IMR-90 (cell line): ENCODE data around the gene EEPD1. TPM values are rescaled to one million over a fixed set of nuclear protein-coding genes. Genes with fewer than 3 reads are reported as not detected.

Experiments used
- ATAC-seq: fragments of 200-7000 bp; cut with Tn5 transposase; 2 replicates; pipeline ENCODE4 v1.9.1; 2020; ENCODE audit warnings: low read depth, mild to moderate bottlenecking, moderate library complexity
- BruUV-seq: library from RNA; stranded (reverse); fragments of 400-500 nt; replicated peaks from 2 replicates; lab custom pipeline; 2021; lab: Mats Ljungman, UMichigan
- CTCF ChIA-PET: fragments of 300-600 bp; formaldehyde crosslinking; extraction: SDS; loops from one replicate; lab custom pipeline; 2021; ENCODE audit warnings: antibody characterized with exemption; lab: Yijun Ruan, JAX
- POLR2A ChIA-PET: fragments of 300-600 bp; sonication (Branson Sonifier 250); formaldehyde crosslinking; loops from one replicate; lab custom pipeline; 2022; ENCODE audit warnings: antibody characterized with exemption; ENCODE audit not compliant: unreplicated experiment; lab: Charles Lee
- DNase-seq: peaks from one replicate; pipeline ENCODE4 v3.0.0; 2013
- H2AFZ ChIP-seq: replicated peaks from 2 replicates; pipeline ENCODE3; 2013; ENCODE audit warnings: low read length, mild to moderate bottlenecking; ENCODE audit not compliant: poor library complexity
- H2AK5ac ChIP-seq: 2 replicates; pipeline ENCODE4 v1.6.1; 2013; ENCODE audit warnings: low read depth, low read length, inconsistent platforms
- H2AK9ac ChIP-seq: replicated peaks from 2 replicates; pipeline ENCODE3; 2013; ENCODE audit warnings: mild to moderate bottlenecking, low read depth, low read length, moderate library complexity; ENCODE audit not compliant: poor library complexity
- H2BK120ac ChIP-seq: 2 replicates; pipeline ENCODE4 v1.6.1; 2013; ENCODE audit warnings: low read depth, low read length, inconsistent platforms
- H2BK15ac ChIP-seq: 3 replicates; pipeline ENCODE4 v1.6.1; 2013; ENCODE audit warnings: low read depth, low read length, inconsistent platforms
- H2BK20ac ChIP-seq: 2 replicates; pipeline ENCODE4 v1.6.1; 2013; ENCODE audit warnings: low read depth, mild to moderate bottlenecking, inconsistent platforms, low read length, moderate library complexity
- H2BK5ac ChIP-seq: 2 replicates; pipeline ENCODE4 v1.6.1; 2013; ENCODE audit warnings: mild to moderate bottlenecking, low read depth, low read length, inconsistent platforms; ENCODE audit not compliant: poor library complexity, severe bottlenecking
- H3K14ac ChIP-seq: replicated peaks from 2 replicates; pipeline ENCODE4 v1.6.1; 2013; ENCODE audit warnings: low read depth, low read length, inconsistent platforms
- H3K18ac ChIP-seq: 2 replicates; pipeline ENCODE4 v1.6.1; 2013; ENCODE audit warnings: low read depth, low read length, control low read depth
- H3K23ac ChIP-seq: 2 replicates; pipeline ENCODE4 v1.6.1; 2013; ENCODE audit warnings: low read depth, low read length, inconsistent platforms
- H3K27ac ChIP-seq: 2 replicates; pipeline ENCODE4 v1.5.1; 2013; ENCODE audit warnings: mild to moderate bottlenecking, control low read depth, low read length; ENCODE audit not compliant: insufficient read depth
- H3K27me3 ChIP-seq: 2 replicates; pipeline ENCODE4 v1.6.1; 2013; ENCODE audit warnings: low read length; ENCODE audit not compliant: control insufficient read depth, insufficient read depth
- H3K36me3 ChIP-seq: 2 replicates; pipeline ENCODE4 v1.6.1; 2013; ENCODE audit warnings: low read length, mixed read lengths; ENCODE audit not compliant: control insufficient read depth, insufficient read depth
- H3K4ac ChIP-seq: 2 replicates; pipeline ENCODE4 v1.6.1; 2013; ENCODE audit warnings: low read depth, low read length, inconsistent platforms
- H3K4me1 ChIP-seq: 2 replicates; pipeline ENCODE4 v1.6.1; 2013; ENCODE audit warnings: low read length, mixed read lengths; ENCODE audit not compliant: control insufficient read depth, insufficient read depth
- H3K4me2 ChIP-seq: 2 replicates; pipeline ENCODE4 v1.6.1; 2013; ENCODE audit warnings: low read depth, mild to moderate bottlenecking, control low read depth, low read length, moderate library complexity
- H3K4me3 ChIP-seq: 2 replicates; pipeline ENCODE4 v1.5.1; 2013; ENCODE audit warnings: low read depth, mild to moderate bottlenecking, control low read depth, low read length, moderate library complexity; ENCODE audit not compliant: insufficient read depth
- H3K56ac ChIP-seq: 2 replicates; pipeline ENCODE4 v1.6.1; 2013; ENCODE audit warnings: low read length, inconsistent platforms; ENCODE audit not compliant: insufficient read depth; ENCODE audit errors: extremely low read depth
- H3K79me1 ChIP-seq, 2 experiments: 2 replicates each; pipeline ENCODE4 v1.6.1; 2013; ENCODE audit warnings: low read length in 2 of 2, inconsistent platforms in 1 of 2, low read depth in 1 of 2
- H3K9ac ChIP-seq: 2 replicates; pipeline ENCODE4 v1.6.1; 2013; ENCODE audit warnings: low read depth, low read length, control low read depth
- H3K9me1 ChIP-seq: 2 replicates; pipeline ENCODE4 v1.6.1; 2013; ENCODE audit warnings: low read length, inconsistent platforms; ENCODE audit not compliant: insufficient read depth
- H3K9me3 ChIP-seq: 2 replicates; pipeline ENCODE4 v1.6.1; 2013; ENCODE audit warnings: low read length; ENCODE audit not compliant: control insufficient read depth, insufficient read depth
- H4K20me1 ChIP-seq: 2 replicates; pipeline ENCODE4 v1.6.1; 2013; ENCODE audit warnings: low read length, inconsistent platforms; ENCODE audit not compliant: insufficient read depth
- H4K5ac ChIP-seq: 2 replicates; pipeline ENCODE4 v1.6.1; 2013; ENCODE audit warnings: mild to moderate bottlenecking, low read depth, low read length, control low read depth
- H4K8ac ChIP-seq, 2 experiments: 2 replicates each; pipeline ENCODE4 v1.6.1; 2013; ENCODE audit warnings: low read depth in 2 of 2, low read length in 2 of 2, control low read depth in 1 of 2, inconsistent platforms in 1 of 2
- H4K91ac ChIP-seq: 2 replicates; pipeline ENCODE4 v1.6.1; 2013; ENCODE audit warnings: low read depth, low read length, inconsistent platforms; ENCODE audit not compliant: insufficient read depth
- BHLHE40 ChIP-seq: fragments of 150-350 bp; IDR thresholded peaks from 2 replicates; pipeline ENCODE4 v1.6.1; 2016; ENCODE audit warnings: mild to moderate bottlenecking, low read depth, low read length
- CEBPB ChIP-seq: IDR thresholded peaks from 2 replicates; pipeline ENCODE4 v1.6.1; 2012; ENCODE audit warnings: low read depth, low read length, improper control_type of control experiment
- CHD1 ChIP-seq: IDR thresholded peaks from 2 replicates; pipeline ENCODE4 v1.6.1; 2012; ENCODE audit warnings: low read depth, low read length, improper control_type of control experiment
- CTCF ChIP-seq: conservative IDR thresholded peaks from 2 replicates; pipeline ENCODE4 v1.5.1; 2012; ENCODE audit warnings: mild to moderate bottlenecking, low read depth, low read length, improper control_type of control experiment
- ELK1 ChIP-seq: fragments of 150-350 bp; IDR thresholded peaks from 2 replicates; pipeline ENCODE4 v1.6.1; 2016; ENCODE audit warnings: low read depth, mild to moderate bottlenecking, low read length, moderate library complexity, borderline replicate concordance
- FOS ChIP-seq: fragments of 150-350 bp; IDR thresholded peaks from 2 replicates; pipeline ENCODE4 v1.6.1; 2016; ENCODE audit warnings: low read depth, low read length
- MAFK ChIP-seq: IDR thresholded peaks from 2 replicates; pipeline ENCODE4 v1.6.1; 2012; ENCODE audit warnings: low read depth, low read length, improper control_type of control experiment
- MAZ ChIP-seq: IDR thresholded peaks from 2 replicates; pipeline ENCODE4 v1.6.1; 2012; ENCODE audit warnings: low read depth, mild to moderate bottlenecking, low read length, improper control_type of control experiment, moderate library complexity, borderline replicate concordance
- MXI1 ChIP-seq: IDR thresholded peaks from 2 replicates; pipeline ENCODE4 v1.6.1; 2012; ENCODE audit warnings: low read depth, mild to moderate bottlenecking, low read length, moderate library complexity, borderline replicate concordance
- NFE2L2 ChIP-seq: fragments of 150-350 bp; IDR thresholded peaks from 2 replicates; pipeline ENCODE4 v1.6.1; 2016; ENCODE audit warnings: low read depth, mild to moderate bottlenecking, low read length
- POLR2A ChIP-seq: IDR thresholded peaks from 2 replicates; pipeline ENCODE4 v1.6.1; 2012; ENCODE audit warnings: mild to moderate bottlenecking, low read depth, low read length
- RAD21 ChIP-seq: IDR thresholded peaks from 2 replicates; pipeline ENCODE4 v1.6.1; 2012; ENCODE audit warnings: low read length, improper control_type of control experiment
- RCOR1 ChIP-seq: IDR thresholded peaks from 2 replicates; pipeline ENCODE4 v1.6.1; 2012; ENCODE audit warnings: mild to moderate bottlenecking, low read length, improper control_type of control experiment; ENCODE audit not compliant: insufficient replicate concordance
- RFX5 ChIP-seq: IDR thresholded peaks from 2 replicates; pipeline ENCODE4 v1.8.0; 2012; ENCODE audit warnings: low read depth, mild to moderate bottlenecking, low read length, moderate library complexity
- SMC3 ChIP-seq: fragments of 150-350 bp; IDR thresholded peaks from 2 replicates; pipeline ENCODE4 v1.6.1; 2016; ENCODE audit warnings: low read depth, mild to moderate bottlenecking, antibody characterized with exemption, low read length, moderate library complexity
- USF2 ChIP-seq: fragments of 150-350 bp; IDR thresholded peaks from 2 replicates; pipeline ENCODE4 v1.6.1; 2017; ENCODE audit warnings: mild to moderate bottlenecking, antibody characterized with exemption, low read length, low read depth
- WGBS, 2 experiments: methylation state at CpG; one replicate each; pipeline versions ENCODE4 v1.1.5 to v1.1.7; 2013; ENCODE audit warnings: missing lambda C conversion rate in 2 of 2; ENCODE audit not compliant: insufficient read length in 1 of 2; ENCODE audit errors: extremely low coverage in 2 of 2; 5-methylcytosine and 5-hydroxymethylcytosine counted together
- dilution Hi-C: fragments of 300-500 bp; cut with HindIII; formaldehyde crosslinking; loops from one replicate; pipeline ENCODE4 v1.14.3; 2018; ENCODE audit warnings: low sequenced_read_pairs; ENCODE audit not compliant: unreplicated experiment
- in situ Hi-C: fragments of 300-500 bp; cut with MboI; formaldehyde crosslinking; loops from 3 replicates; pipeline ENCODE4 v1.14.3; 2019; ENCODE audit warnings: low sequenced_read_pairs, inconsistent platforms, mixed read lengths
- intact Hi-C: fragments of 100-400 bp; cut with micrococcal nuclease; formaldehyde crosslinking; loops from 2 replicates; pipeline ENCODE4 v1.10.0; 2022
- polyA plus RNA-seq, 3 experiments: library from polyadenylated mRNA; depleted of rRNA; stranded (reverse); fragments of >200 nt; gene quantifications; 2 replicates each; pipeline ENCODE4 v1.2.3, GENCODE V29; 2012; ENCODE audit warnings: low replicate concordance in 1 of 3
- total RNA-seq: library from RNA; depleted of rRNA; stranded (reverse); fragments of >200 nt; gene quantifications from 2 replicates; pipeline ENCODE4 v1.2.3, GENCODE V29; 2012

Gene EEPD1
- total and polyA plus RNA-seq, 2 of the 4 experiments (the other 2 are of a cell fraction) = 7.3 to 15.2 TPM

GRCh38 chr7:36175886-36176285 is 22.8 kb downstream of the EEPD1 start:
- Histone ChIP-seq H3K27ac (no peak overlapping the region), H3K56ac (no peak overlapping the region), H4K20me1 (no peaks in the 10 kb centered on the region; the same call in 1 of the 2 replicates), H4K5ac (no peak overlapping the region), H2BK15ac (no peak overlapping the region), H2BK120ac (no peak overlapping the region), H3K4me2 (no peak overlapping the region), H3K36me3 (no peaks in the 10 kb centered on the region), H2BK20ac (no peak overlapping the region), H3K79me1 (peaks cover 16 to 37% of the 10 kb centered on the region in 2 experiments), H3K18ac (no peak overlapping the region), H3K9me3 (no peaks in the 10 kb centered on the region), H4K91ac (no peak overlapping the region), H3K27me3 (no peaks in the 10 kb centered on the region), H3K9ac (no peak overlapping the region), H2AFZ (no peak overlapping the region), H3K4me3 (no peak overlapping the region), H3K9me1 (no peaks in the 10 kb centered on the region), H2BK5ac (no peak overlapping the region), H3K14ac (no peak overlapping the region), H2AK5ac (no peak overlapping the region), H4K8ac (no peak overlapping the region), H3K23ac (no peak overlapping the region), H3K4ac (no peak overlapping the region), H2AK9ac (no peak overlapping the region), H3K4me1 (peaks cover 3% of the 10 kb centered on the region; the same call in 1 of the 2 replicates)
- BruUV-seq = no TSS peak
- ATAC-seq (no peak), DNase-seq (no peak)
- CTCF ChIA-PET = no interaction called here
- in situ Hi-C loops (no loop called here), dilution Hi-C loops (no loop called here), intact Hi-C loops (no loop called here)
- 80% methylated on average over 1 of the region's 8 CpGs; no CpG with 5 or more reads in 1 of the 2 experiments for WGBS, 2 experiments
- POLR2A ChIA-PET = no interaction called here
- TF ChIP-seq MAZ (no peak), USF2 (no peak), RAD21 (no peak), FOS (no peak), CEBPB (no peak), RFX5 (no peak), NFE2L2 (no peak), BHLHE40 (no peak), RCOR1 (no peak), CHD1 (no peak), SMC3 (no peak), ELK1 (no peak), MXI1 (no peak), MAFK (no peak), POLR2A (no peak), CTCF (no peak)
